ENCODE measurements around the gene ASIC1. TPM values are rescaled to one million over a fixed set of nuclear protein-coding genes. Genes with fewer than 3 reads are reported as not detected.

Gene ASIC1
- total RNA-seq, 1 donor from 2014 or later: 25.0 TPM

DNA sequence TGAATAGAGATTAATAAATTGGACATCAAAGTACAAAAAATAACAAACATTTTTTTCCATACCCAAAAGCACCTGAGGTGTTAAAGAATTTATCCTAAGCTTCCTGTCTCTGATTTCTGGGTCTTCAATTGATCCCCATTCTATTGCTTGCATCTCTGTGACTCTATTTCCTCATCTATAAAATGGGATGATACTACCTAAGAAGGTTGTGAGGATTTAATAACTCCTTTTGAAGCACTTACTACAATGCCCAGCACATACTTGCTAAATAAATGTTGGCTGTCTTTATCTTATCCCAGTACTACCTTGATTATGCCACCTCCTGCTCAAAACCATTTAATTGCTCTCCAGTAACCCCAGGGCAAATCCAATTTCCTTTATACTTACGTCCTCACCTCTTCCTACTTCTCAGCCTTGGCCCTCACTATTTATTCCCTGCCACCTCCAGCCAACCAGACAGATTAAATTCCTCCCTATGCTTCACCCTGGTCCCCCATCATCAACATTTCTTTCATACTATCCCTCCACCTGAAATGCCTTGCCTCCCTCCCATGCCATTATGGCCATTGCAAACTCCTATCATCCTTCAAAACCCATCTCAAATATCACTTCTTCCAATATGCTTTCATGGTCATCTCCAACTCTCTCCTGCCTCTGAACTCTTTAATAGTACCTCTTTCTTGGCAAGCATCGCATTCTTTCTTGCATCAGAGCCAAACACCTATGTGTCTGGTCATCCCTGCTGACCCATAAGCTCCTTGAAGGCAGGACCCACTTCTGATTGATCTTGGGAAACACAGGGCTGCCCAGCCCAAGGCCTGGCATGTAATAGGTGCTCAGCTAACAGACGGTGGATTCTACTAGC, 7.9 kb upstream of the ASIC1 start:
- H3K27ac Mint-ChIP-seq (ENCODE audit: unreplicated experiment): no peak overlapping the region
- DNase-seq (ENCODE audit: low read depth, low spot score): no peak
- H3K4me1 Mint-ChIP-seq: peaks cover 21% of the 10 kb centered on the region
- no peaks in the 10 kb centered on the region for H3K9me3 Mint-ChIP-seq
- peaks cover 43% of the 10 kb centered on the region for H3K27me3 Mint-ChIP-seq (ENCODE audit: low read depth)
- no peaks in the 10 kb centered on the region for H3K36me3 Mint-ChIP-seq (ENCODE audit: low read depth)
- no peak overlapping the region for H3K4me3 Mint-ChIP-seq
- TF ChIP-seq, protein P1, sequence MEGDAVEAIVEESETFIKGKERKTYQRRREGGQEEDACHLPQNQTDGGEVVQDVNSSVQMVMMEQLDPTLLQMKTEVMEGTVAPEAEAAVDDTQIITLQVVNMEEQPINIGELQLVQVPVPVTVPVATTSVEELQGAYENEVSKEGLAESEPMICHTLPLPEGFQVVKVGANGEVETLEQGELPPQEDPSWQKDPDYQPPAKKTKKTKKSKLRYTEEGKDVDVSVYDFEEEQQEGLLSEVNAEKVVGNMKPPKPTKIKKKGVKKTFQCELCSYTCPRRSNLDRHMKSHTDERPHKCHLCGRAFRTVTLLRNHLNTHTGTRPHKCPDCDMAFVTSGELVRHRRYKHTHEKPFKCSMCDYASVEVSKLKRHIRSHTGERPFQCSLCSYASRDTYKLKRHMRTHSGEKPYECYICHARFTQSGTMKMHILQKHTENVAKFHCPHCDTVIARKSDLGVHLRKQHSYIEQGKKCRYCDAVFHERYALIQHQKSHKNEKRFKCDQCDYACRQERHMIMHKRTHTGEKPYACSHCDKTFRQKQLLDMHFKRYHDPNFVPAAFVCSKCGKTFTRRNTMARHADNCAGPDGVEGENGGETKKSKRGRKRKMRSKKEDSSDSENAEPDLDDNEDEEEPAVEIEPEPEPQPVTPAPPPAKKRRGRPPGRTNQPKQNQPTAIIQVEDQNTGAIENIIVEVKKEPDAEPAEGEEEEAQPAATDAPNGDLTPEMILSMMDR (conservative IDR thresholded peaks at IDR 0.05): no peak

DNA sequence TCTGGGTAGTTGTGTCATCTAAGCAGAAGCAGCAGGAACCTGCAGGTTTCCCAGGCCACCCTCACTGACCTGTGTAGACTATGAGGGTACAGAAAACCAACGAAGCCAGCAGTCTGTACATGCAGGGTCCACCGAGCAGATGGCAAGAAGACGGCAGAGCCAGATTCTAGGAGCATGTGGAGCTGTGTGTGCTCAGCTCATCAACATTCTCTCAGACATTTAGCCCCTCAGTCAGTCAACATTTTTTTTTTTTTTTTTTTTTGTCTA, 7.3 kb upstream of the ASIC1 start:
- TF ChIP-seq, protein P1 (conservative IDR thresholded peaks at IDR 0.05): no peak
- H3K36me3 Mint-ChIP-seq (ENCODE audit: low read depth): no peaks in the 10 kb centered on the region
- no peaks in the 10 kb centered on the region for H3K9me3 Mint-ChIP-seq
- H3K4me3 Mint-ChIP-seq: no peak overlapping the region
- no peak for DNase-seq (ENCODE audit: low read depth, low spot score)
- peaks cover 21% of the 10 kb centered on the region for H3K4me1 Mint-ChIP-seq
- peaks cover 43% of the 10 kb centered on the region for H3K27me3 Mint-ChIP-seq (ENCODE audit: low read depth)
- no peak overlapping the region for H3K27ac Mint-ChIP-seq (ENCODE audit: unreplicated experiment)

DNA sequence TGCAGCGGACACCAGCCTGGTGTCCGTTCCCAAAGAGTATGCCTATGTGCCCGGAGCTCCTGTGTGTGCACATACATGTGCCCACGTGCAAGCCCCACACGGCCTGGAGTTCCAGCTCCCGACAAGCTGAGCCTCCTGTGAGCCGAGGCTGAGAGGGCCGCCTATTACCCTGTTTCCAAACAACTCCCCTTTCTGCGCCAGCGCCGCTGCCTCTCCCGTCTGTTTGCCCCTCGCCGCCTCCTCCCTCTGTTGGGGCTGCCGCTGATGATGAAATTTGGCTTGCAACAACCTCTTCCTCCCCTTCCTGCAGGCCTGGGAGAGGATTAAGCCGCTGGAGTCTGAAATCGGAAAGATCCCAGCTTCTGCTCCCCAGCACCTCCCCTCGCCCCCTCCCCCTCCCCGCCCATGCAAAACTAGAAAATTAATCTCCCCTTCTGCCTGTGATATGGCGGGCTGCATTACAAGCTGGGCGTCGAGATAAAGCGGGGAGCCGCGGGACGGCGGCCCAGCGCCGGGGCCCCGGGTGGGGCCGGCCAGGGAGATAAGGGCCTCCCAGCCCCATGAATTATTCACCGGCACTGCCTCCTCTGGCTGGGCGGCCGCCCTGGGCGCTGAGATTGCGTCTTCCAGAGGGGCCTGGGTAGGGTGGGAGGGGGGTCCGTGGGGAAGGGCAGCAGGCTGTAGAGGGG, 6.8 kb upstream of the ASIC1 start:
- Mint-ChIP-seq H3K27me3 (ENCODE audit: low read depth) (peaks cover 43% of the 10 kb centered on the region), H3K4me3 (no peak overlapping the region), H3K9me3 (no peaks in the 10 kb centered on the region), H3K4me1 (peaks cover 21% of the 10 kb centered on the region), H3K36me3 (ENCODE audit: low read depth) (no peaks in the 10 kb centered on the region), H3K27ac (ENCODE audit: unreplicated experiment) (no peak overlapping the region)
- DNase-seq (ENCODE audit: low read depth, low spot score): no peak
- TF ChIP-seq, protein P1 (conservative IDR thresholded peaks at IDR 0.05): no peak

DNA sequence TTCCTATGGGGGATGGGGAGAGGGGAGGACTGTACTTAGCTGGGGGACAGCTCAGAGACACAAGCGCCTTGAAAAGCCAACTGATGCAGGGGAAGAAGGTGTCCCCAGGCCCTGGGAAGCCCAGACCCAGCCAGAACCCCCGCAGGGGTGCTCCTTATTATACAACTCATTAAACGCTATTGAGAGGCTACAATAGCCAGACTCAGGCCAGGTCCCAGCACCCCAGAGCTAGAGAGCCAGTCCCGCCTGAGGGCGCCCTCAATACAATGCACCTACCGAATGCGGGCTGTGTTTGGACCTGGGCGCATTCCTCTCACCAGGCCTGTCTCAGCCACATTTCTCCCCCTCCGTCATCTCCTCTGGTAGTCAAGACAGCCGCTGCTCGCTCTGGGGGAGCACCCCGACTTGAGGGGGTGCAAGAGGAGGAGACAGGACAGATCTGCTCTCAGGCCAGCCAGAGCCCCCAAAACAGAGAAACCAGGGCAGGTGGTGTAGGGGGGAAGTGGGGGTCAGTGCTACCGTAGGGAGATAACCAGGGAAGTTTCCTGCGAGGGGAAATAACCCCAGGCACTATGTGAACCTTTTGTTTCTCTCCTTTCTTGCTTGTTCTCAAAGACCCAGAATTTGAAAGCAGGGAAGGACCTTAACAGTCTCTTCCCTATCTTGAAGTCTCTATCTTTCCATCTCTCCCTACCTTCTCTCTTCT, 6.1 kb upstream of the ASIC1 start:
- peaks cover 27% of the 10 kb centered on the region for H3K4me1 Mint-ChIP-seq
- peak overlapping the region; percentile 9 for H3K27ac Mint-ChIP-seq (ENCODE audit: unreplicated experiment)
- peaks cover 50% of the 10 kb centered on the region for H3K27me3 Mint-ChIP-seq (ENCODE audit: low read depth)
- DNase-seq (ENCODE audit: low read depth, low spot score): no peak
- TF ChIP-seq, protein P1 (conservative IDR thresholded peaks at IDR 0.05): peak; percentile 11
- H3K36me3 Mint-ChIP-seq (ENCODE audit: low read depth): no peaks in the 10 kb centered on the region
- no peaks in the 10 kb centered on the region for H3K9me3 Mint-ChIP-seq
- H3K4me3 Mint-ChIP-seq: no peak overlapping the region

DNA sequence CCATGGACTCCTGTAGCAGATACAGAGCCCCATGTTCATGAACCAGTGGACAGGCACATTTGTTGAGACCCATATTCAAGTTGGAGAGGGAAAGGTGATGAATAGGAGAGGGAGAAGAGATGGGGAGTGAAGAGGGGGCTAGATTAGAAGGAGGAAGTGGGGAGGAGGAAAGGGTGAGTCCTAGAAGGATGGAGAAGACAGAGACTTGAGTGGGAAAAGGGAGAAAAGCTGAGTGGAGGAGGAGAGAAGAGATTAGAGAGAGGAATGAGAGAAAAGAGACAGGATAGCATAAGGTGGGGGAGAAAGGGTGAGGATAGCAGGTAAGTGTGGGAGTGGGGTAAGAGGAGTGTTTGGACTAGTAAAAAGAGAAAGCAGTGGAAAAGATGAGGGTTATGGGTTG, 4.9 kb upstream of the ASIC1 start:
- Mint-ChIP-seq H3K27me3 (ENCODE audit: low read depth) (peaks cover 56% of the 10 kb centered on the region), H3K4me3 (peak overlapping the region; percentile 37), H3K36me3 (ENCODE audit: low read depth) (no peaks in the 10 kb centered on the region), H3K9me3 (no peaks in the 10 kb centered on the region), H3K4me1 (peaks cover 37% of the 10 kb centered on the region), H3K27ac (ENCODE audit: unreplicated experiment) (no peak overlapping the region)
- no peak for DNase-seq (ENCODE audit: low read depth, low spot score)
- TF ChIP-seq, protein P1 (conservative IDR thresholded peaks at IDR 0.05): no peak

Measured in neural crest cell (in vitro differentiated cells).